ENCODE results near the gene ACTL9.

GRCh38 chr19:8666814-8667405 is 31.7 kb downstream of the ACTL9 start:
- TF ChIP-seq, protein P1, sequence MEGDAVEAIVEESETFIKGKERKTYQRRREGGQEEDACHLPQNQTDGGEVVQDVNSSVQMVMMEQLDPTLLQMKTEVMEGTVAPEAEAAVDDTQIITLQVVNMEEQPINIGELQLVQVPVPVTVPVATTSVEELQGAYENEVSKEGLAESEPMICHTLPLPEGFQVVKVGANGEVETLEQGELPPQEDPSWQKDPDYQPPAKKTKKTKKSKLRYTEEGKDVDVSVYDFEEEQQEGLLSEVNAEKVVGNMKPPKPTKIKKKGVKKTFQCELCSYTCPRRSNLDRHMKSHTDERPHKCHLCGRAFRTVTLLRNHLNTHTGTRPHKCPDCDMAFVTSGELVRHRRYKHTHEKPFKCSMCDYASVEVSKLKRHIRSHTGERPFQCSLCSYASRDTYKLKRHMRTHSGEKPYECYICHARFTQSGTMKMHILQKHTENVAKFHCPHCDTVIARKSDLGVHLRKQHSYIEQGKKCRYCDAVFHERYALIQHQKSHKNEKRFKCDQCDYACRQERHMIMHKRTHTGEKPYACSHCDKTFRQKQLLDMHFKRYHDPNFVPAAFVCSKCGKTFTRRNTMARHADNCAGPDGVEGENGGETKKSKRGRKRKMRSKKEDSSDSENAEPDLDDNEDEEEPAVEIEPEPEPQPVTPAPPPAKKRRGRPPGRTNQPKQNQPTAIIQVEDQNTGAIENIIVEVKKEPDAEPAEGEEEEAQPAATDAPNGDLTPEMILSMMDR (IDR thresholded peaks at IDR 0.05), result no peak
- TF ChIP-seq ZFX (IDR thresholded peaks at IDR 0.05; ENCODE audit: borderline replicate concordance), result no peak
